ENCODE data around the gene CCSAP.
A peak's percentile ranks its signal among the peaks of the same experiment; 100 is the strongest.
"Not testable (repeated sequence)": the region's sequence is repeated elsewhere in the genome, so short reads cannot be mapped to it uniquely, and the experiment has no call there.

Gene CCSAP

DNA sequence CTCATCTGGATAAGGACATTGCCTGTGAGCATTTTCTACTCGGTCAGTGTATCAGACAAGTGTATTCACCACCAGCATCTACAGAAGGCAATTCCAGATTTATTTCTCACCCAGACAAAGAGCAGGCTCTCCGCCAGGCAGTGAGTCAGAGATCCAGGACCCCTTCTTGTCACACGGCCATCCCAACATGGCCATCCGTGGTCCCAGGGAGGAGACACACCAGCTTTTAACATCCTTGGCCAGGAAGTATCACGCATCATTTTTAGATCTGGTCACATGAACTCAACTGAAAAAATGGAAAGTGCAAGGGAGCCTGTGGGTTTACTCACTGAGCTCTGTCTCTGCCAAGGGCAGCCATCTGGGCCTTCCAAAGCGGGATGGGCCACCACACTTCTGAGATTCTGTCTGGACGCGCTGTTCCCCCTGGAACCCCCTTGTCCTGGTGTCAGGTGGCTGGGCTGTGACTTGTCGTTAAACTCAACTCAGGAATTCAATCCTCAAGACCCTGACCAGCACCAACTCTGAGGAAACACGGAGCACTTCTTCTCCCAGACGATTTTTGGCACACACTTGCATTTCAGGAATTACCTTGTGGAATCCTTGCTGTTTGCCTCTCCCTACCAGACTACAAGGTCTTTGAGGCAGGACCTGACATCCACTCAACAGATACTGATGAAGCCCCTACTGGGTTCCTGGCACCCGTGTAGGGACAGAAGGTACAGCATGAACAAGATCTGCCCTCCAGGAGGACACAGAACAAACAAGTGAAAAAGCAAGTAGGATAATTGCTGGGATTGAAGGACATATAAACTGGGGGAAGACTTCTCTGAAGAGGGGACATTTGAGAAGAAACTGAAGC is 21.6 kb upstream of the CCSAP start:
- DNase-seq (ENCODE audit: low spot score) = no peak

DNA sequence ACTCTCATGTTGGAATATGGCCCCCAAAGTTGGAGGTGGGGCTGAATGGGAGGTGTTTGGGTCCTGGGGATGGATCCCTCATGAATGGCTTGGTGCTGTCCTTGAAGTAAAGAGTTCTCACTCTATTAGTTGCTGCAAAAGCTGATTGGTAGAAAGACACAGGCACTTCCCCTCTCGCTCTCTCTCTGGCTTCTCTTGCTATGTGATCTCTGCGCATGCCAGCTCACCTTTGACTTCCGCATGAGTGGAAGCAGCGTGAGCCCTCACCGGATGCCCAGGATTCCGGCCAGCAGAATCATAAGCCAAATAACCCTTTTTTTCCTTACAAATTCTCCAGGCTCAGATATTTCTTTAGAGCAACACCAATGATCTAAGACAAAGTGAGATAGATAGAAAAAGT is 20.9 kb upstream of the CCSAP start:
- no peak for DNase-seq (ENCODE audit: low spot score)

DNA sequence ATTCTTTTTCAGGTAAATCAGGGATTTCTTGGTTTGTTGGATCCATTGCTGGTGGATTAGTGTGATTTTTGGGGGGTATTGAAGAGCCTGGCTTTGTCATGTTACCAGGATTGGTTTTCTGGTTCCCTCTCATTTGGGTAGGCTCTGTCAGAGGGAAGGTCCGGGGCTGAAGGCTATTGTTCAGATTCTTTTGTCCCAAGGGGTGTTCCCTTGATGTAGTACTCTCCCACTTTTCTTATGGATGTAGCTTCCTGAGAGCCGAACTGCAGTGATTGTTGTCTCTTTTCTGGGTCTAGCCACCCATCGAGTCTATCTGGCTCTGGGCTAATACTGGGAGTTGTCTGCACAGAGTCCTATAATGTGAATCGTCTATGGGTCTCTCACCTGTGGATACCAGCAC is 17.6 kb upstream of the CCSAP start:
- DNase-seq (ENCODE audit: low spot score) = no peak

DNA sequence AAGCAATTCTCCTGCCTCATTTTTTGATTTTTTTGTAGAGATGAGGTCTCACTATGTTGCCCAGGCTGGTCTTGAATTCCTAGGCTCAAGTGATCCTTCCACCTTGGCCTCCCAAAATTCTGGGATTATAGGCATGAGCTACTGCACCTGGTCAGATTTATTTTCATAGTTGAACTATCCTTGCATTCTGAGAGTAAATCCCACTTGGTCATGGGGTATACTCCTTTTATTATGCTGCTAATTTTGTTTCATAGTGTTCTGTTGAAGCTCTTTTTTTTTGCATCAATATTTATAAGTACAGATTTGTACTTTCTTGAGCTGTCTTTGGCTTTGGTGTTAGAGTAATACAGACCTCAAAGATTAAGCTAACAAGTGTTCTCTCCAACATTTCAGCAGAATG is 12.8 kb upstream of the CCSAP start:
- no peak for DNase-seq (ENCODE audit: low spot score)

DNA sequence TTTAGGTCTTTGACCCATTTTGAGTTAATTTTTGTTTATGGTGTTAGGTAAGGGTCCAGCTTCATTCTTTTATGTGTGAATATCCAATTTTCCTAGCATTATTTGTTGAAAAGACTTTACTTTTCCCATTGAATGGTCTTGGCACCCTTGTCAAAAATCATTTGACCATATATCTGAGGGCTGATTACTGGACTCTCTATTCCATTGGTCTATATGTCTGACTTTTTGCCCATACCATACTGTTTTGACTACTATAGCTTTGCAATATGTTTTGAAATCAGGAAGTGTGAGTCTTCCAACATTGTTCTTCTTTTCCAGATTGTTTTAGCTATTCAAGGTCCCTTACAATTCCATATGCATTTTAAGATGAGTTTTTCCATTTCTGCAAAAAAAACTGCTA is 11.4 kb upstream of the CCSAP start:
- DNase-seq (ENCODE audit: low spot score) = no peak

GRCh38 chr1:229352975-229353374 is 10.1 kb upstream of the CCSAP start:
- no peak for DNase-seq (ENCODE audit: low spot score)

- no peak for DNase-seq (ENCODE audit: low spot score)
These were observed 6.9 kb upstream of the CCSAP start for GRCh38 chr1:229349463-229350385.

DNA sequence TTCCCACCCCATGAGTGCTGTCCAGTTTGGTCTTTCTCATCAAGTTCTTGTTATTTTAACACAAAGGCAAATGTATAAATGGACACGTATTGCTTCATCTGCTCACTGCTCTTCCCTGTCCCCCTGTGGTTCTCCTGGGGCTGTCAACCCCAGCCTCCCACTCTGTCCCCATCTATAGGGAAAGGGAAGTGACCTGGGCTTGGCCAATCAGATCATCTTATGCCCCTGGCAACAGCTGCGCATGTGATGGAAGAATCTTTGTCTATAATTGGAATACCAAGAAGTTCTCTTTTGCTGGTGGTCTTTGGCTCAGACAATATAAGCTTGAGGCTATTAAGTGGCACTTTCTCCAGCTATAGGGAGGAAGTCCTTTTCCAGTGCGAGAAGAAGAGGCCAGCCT is 4.7 kb upstream of the CCSAP start:
- no peak for DNase-seq (ENCODE audit: low spot score)

GRCh38 chr1:229344937-229345684 is 2.3 kb upstream of the CCSAP start:
- DNase-seq (ENCODE audit: low spot score) = no peak

DNA sequence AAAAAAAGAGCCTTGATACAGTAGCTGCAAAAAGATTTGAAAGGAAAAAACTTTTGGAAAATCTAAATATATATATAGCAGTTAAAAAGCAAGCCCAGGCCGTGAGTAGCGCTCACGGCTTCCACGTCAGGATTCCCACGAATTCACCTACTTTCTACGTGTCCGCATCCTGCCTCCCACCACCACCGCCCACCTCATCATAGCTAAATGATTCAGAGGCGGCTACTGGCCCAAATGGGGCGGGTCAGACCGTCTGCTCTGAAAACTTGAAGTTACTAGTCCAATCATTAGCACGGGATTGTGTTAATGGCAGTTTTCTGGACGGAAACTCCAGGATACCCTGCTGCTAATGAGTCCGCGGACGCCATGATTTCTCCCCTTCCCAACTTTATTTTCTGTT is 1.3 kb upstream of the CCSAP start:
- DNase-seq (ENCODE audit: low spot score) = no peak

DNA sequence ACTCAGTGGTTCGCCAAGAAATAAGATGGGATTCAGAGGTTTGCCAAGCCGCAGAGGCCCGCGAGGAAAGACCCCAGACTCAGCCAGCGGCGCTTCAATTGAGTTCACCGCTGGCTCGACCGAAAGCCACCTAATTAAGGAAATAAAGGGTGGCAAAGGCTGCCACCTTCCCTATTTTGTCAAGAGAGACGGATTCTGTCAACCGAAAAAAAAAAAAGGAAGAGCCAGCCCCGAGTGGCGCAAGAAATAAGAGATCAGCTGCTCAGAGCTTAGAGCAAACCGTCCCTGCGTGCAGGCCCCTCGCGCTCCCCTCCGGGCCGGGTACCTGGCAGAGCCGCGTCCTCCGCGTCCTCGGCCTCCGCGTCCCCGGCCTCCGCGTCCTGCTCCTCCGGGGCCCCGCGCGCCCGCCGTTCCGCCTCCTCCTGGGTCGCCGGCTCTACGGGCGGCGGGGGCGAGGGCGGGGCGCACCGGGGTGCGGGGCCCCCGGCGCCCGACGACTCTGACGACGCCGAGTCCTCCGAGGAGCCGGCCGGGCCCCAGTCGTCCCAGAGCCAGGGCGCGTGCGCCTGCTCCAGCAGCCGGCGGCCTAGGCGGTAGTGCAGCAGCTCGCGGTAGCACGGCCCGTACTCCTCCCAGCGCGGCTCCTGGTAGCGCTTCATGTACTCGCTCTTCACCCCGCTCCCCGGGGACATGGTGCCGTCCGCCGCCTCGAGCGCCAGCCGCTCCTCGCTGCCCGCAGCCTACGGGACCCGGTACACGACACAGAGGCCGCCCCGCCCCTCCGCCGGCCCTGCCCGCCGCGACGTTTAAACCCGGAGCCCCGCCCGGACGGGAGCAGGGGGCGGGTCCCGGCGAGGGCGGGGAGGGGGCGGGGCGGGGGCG is 832 bp downstream of the CCSAP start:
- DNase-seq (ENCODE audit: low spot score) = peak; percentile 94

GRCh38 chr1:229340496-229340895 is 2.4 kb downstream of the CCSAP start:
- no peak for DNase-seq (ENCODE audit: low spot score)

DNA sequence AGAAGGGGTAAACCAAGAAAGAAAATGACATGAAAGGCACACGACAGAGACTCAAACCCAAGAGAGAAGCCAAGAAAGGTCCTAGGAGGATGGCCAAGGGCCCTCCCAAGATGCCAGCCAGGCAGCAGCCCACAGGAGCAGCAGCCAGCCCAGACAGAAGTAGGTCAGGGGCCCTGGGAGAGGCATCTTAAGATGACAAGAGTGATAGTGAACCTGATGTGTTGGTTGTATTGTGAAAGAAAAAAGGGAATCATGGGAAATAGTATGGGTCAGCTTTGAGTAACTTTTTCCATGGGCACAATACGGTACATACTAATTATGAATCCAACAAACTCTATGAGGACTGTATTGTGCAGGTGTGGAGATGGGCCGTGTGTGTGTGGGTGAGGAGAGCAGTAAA is 3.3 kb downstream of the CCSAP start:
- no peak for DNase-seq (ENCODE audit: low spot score)

- DNase-seq (ENCODE audit: low spot score) = no peak
These were observed 3.8 kb downstream of the CCSAP start for GRCh38 chr1:229339086-229339485.

DNA sequence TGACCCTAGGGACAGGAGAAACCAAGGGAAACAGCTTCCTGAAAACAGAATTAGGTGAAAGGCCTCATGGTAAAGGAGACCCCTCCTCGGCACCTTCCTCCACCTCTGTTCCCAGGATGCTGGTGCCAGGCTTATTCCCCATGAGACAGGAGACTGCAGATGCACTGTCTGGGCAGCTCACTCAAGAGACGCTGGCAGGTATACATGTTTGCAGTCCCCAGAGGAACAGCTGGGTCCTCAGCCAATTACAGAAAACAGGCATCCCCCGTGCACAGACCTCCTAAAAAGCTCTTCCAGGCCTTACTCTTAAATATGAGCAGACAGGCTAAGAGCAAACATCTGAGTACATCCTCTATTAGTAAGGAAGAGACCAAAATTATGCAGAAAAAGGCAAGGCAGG is 6.5 kb downstream of the CCSAP start:
- no peak for DNase-seq (ENCODE audit: low spot score)

- no peak for DNase-seq (ENCODE audit: low spot score)
These were observed 8.1 kb downstream of the CCSAP start for GRCh38 chr1:229334716-229335115.

DNA sequence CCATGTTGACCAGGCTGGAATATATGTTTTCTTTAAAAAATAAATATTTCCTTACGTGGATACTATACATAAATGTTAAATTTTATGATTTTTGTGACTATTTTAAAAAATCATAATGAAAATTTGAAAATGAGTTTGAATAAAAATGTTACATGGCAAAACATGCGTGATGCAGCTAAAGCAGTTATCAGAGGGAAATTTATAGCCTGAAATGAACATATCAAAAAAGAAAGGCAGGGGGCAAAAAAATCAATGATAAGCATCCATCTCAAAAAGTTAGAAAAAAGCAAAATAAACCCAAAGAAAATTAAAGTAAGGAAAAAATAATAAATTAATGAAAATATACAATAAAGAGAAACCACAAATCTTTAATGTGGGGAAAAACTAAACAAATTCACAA is 8.6 kb downstream of the CCSAP start:
- no peak for DNase-seq (ENCODE audit: low spot score)

- no peak for DNase-seq (ENCODE audit: low spot score)
These were observed 14.1 kb downstream of the CCSAP start for GRCh38 chr1:229328598-229329362.

DNA sequence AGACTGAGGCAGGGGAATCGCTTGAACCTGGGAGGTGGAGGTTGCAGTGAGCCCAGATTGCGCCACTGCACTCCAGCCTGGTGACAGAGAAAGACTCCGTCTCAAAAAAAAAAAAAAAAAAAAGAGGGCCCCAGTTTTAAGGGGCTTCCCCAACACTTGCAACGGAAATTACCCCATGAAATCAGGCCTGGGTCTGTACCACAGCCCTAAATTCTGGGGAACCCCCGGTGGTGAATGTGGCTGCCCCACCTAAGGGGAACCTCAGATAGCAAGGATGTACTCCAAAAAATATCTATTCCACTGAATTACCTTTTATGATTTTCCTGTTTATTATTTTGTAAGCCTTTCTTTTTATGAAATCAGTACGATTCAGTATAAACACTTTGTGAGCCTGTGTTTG is 15.1 kb downstream of the CCSAP start:
- DNase-seq (ENCODE audit: low spot score) = not testable (repeated sequence)

- DNase-seq (ENCODE audit: low spot score) = no peak
These were observed 16.2 kb downstream of the CCSAP start for GRCh38 chr1:229326601-229327000.

Measured in AG08396 (cell line).